GM13977 (cell line): ENCODE results near the gene JMJD6.

Source experiments
- DNase-seq: peaks from one replicate; pipeline ENCODE4 v3.0.0; 2012; ENCODE audit warnings: low spot score
- in situ Hi-C: fragments of 300-500 bp; cut with MboI; formaldehyde crosslinking; loops from one replicate; pipeline ENCODE4 v1.12.0; 2022; ENCODE audit warnings: low sequenced_read_pairs, low pct_unique_long_range_greater_than_20kb, mixed read lengths, inconsistent platforms; ENCODE audit not compliant: unreplicated experiment
- TF ChIP-seq, protein P1 (sequence below): IDR thresholded peaks from 2 replicates; pipeline ENCODE4 v1.5.1; 2012; ENCODE audit warnings: mild to moderate bottlenecking, control low read depth; ENCODE audit not compliant: insufficient read depth; ENCODE audit errors: extremely low read depth, missing control alignments

Gene JMJD6

DNA sequence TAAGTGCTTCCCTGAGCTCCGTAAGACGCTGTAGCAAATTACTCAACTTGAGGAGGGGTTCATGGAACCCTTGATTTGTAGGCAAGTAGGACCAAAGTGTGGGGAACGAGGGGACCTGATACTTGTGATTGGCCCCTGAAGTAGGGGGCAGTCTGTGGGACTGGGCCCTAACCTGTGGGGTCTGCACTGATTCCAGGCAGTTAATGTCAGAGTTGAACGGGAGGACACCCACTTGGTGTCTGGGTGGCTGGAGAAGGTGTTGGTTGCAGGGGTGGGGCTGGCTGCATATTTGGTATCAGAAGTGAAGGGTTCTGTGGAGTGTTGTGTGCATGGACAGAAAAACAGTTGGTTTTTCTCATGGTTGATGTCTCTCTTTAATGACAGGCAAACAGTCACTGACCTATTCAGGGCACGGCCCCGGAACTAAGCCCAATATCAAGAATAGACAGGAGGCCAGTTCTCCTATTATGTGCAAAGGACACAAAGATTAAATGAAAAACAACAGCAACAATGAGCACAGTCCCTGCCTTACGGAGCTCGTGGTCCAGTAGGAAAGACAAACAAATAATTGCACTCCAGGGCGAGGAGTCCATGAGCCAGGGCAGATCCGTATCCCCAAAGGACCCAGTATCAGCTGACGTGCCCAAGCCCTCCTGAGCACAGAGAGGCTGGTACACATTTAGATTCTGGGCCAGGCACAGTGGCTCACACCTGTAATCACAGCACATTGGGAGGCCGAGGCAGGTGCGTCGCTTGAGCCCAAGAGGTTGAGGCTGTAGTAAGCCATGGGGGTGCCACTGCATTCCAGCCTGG, 34.8 kb downstream of the JMJD6 start:
- TF ChIP-seq, protein P1, sequence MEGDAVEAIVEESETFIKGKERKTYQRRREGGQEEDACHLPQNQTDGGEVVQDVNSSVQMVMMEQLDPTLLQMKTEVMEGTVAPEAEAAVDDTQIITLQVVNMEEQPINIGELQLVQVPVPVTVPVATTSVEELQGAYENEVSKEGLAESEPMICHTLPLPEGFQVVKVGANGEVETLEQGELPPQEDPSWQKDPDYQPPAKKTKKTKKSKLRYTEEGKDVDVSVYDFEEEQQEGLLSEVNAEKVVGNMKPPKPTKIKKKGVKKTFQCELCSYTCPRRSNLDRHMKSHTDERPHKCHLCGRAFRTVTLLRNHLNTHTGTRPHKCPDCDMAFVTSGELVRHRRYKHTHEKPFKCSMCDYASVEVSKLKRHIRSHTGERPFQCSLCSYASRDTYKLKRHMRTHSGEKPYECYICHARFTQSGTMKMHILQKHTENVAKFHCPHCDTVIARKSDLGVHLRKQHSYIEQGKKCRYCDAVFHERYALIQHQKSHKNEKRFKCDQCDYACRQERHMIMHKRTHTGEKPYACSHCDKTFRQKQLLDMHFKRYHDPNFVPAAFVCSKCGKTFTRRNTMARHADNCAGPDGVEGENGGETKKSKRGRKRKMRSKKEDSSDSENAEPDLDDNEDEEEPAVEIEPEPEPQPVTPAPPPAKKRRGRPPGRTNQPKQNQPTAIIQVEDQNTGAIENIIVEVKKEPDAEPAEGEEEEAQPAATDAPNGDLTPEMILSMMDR, result no peak
- in situ Hi-C loops, result no loop called here
- DNase-seq, result no peak

DNA sequence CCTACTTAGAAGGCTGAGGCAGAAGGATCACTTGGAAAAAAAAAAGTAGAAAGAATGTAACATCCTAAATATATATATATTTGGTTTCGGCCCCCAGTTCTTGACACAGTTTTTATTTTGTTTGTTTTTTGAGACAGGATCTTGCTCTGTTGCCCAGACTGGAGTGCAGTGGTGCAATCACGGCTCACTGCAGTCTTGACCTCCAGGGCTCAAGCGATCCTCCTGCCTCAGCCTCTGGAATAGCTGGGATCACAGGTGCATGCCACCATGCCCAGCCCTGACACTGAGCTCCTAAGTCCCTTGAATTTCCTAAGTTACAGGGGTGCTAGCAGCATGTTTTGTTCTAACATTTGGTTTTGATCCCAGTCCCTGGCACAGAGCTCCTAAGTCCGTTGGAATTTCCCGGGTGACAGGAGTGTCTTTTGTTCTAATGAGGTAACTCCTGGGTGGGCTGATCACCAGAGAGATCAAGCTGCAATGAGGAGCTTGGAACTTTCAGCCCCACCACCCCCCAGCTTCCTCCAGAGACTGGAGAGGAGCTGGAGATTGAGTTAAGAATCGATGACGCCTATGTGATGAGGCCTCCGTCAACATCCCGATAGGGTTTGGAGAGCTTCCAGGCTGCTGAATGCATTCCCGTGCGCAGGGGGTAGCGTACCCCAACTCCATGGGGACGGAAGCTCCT, 35.7 kb downstream of the JMJD6 start:
- DNase-seq, result no peak
- TF ChIP-seq, protein P1, result no peak
- in situ Hi-C loops, result no loop called here

GRCh38 chr17:76689859-76690258, 36.5 kb downstream of the JMJD6 start:
- in situ Hi-C loops, result loop anchor here (10.0 kb wide), 1 partner anchor 165 kb away; no protein-coding TSS in a partner anchor
- no peak for DNase-seq
- TF ChIP-seq, protein P1, result no peak

DNA sequence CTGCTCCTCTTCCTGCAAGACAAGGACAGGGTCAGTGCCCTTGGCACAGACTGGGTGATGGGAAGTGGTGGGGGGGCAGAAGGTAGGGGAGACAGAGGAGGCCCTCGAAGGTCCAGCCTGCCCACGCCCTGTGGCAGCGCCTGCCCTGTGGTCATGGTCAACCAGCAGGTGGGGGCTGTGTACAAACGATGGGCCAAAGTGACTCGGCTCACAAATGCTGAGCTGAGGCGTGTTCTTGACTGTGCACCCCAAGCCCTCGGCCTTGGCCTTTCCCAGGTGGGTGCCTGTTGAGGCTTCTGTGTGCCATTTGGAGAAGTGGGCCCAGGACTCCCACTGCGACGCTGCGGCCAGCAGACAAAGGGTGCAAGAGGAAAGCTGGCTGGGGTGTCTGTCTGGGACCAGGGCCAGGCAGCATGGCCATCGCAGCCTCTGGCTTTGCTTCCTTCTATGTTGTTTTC, 38.2 kb downstream of the JMJD6 start:
- TF ChIP-seq, protein P1, result no peak
- in situ Hi-C loops, result loop anchor here (10.0 kb wide), 1 partner anchor 163 kb away; no protein-coding TSS in a partner anchor
- no peak for DNase-seq

GRCh38 chr17:76687298-76688164, 38.9 kb downstream of the JMJD6 start:
- in situ Hi-C loops, result loop anchor here (10.0 kb wide), 1 partner anchor 163 kb away; no protein-coding TSS in a partner anchor
- TF ChIP-seq, protein P1, result no peak
- no peak for DNase-seq
